Measurements from ENCODE around the gene C1orf198. TPM values are rescaled to one million over a fixed set of nuclear protein-coding genes. Genes with fewer than 3 reads are reported as not detected.

C1orf198 gene
- polyA plus RNA-seq, 1 experiment = 52.7 TPM

- DNase-seq (ENCODE audit: low read depth, low spot score) = no peak
- Histone ChIP-seq H3K9me3 (ENCODE audit: control insufficient read depth, insufficient read depth, low read length) (no peaks in the 10 kb centered on the region; the same call in 1 of the 2 replicates), H3K27ac (ENCODE audit: low read depth, low read length) (no peak overlapping the region), H3K27me3 (ENCODE audit: control insufficient read depth, insufficient read depth, low read length) (no peaks in the 10 kb centered on the region), H3K4me3 (ENCODE audit: low read depth, low read length) (no peak overlapping the region)
- POLR2A ChIA-PET = no interaction called here
- no peak for TF ChIP-seq CTCF (IDR thresholded peaks at IDR 0.05; ENCODE audit: low read depth, low read length)
- CTCF ChIA-PET = no interaction called here
Observed at GRCh38 chr1:230875370-230875769, 7.0 kb upstream of the C1orf198 start.

- POLR2A ChIA-PET = interaction anchor here (4.8 kb wide), 1 partner anchor 13 kb away, joined by 31 read pairs; no protein-coding TSS in a partner anchor
- Histone ChIP-seq H3K27me3 (ENCODE audit: control insufficient read depth, insufficient read depth, low read length) (no peaks in the 10 kb centered on the region), H3K4me3 (ENCODE audit: low read depth, low read length) (no peak overlapping the region), H3K9me3 (ENCODE audit: control insufficient read depth, insufficient read depth, low read length) (no peaks in the 10 kb centered on the region), H3K27ac (ENCODE audit: low read depth, low read length) (no peak overlapping the region)
- DNase-seq (ENCODE audit: low read depth, low spot score) = no peak
- CTCF ChIA-PET = interaction anchor here (0.6 to 0.7 kb wide), 2 partner anchors 30 to 75 kb away, joined by 3 to 4 read pairs; no protein-coding TSS in a partner anchor
- no peak for TF ChIP-seq CTCF (IDR thresholded peaks at IDR 0.05; ENCODE audit: low read depth, low read length)
Observed at GRCh38 chr1:230870916-230871315, 2.6 kb upstream of the C1orf198 start.

- Histone ChIP-seq H3K9me3 (ENCODE audit: control insufficient read depth, insufficient read depth, low read length) (no peaks in the 10 kb centered on the region), H3K27ac (ENCODE audit: low read depth, low read length) (peak overlapping the region; percentile 91), H3K4me3 (ENCODE audit: low read depth, low read length) (peak overlapping the region; percentile 87; the same call in 1 of the 2 replicates), H3K27me3 (ENCODE audit: control insufficient read depth, insufficient read depth, low read length) (no peaks in the 10 kb centered on the region)
- DNase-seq (ENCODE audit: low read depth, low spot score) = no peak
- ChIA-PET POLR2A (interaction anchor here (4.8 kb wide), 1 partner anchor 12 kb away, joined by 31 read pairs; no protein-coding TSS in a partner anchor), CTCF (interaction anchor here (1.1 kb wide), 1 partner anchor 228 kb away, joined by 3 read pairs; no protein-coding TSS in a partner anchor)
- no peak for TF ChIP-seq CTCF (IDR thresholded peaks at IDR 0.05; ENCODE audit: low read depth, low read length)
Observed at GRCh38 chr1:230869500-230869899, 1.2 kb upstream of the C1orf198 start.

- no peak for TF ChIP-seq CTCF (IDR thresholded peaks at IDR 0.05; ENCODE audit: low read depth, low read length)
- CTCF ChIA-PET = interaction anchor here (0.5 to 1.1 kb wide), 2 partner anchors 155 to 227 kb away, joined by 3 read pairs; no protein-coding TSS in a partner anchor
- Histone ChIP-seq H3K27ac (ENCODE audit: low read depth, low read length) (peak overlapping the region; percentile 91), H3K4me3 (ENCODE audit: low read depth, low read length) (peak overlapping the region; percentile 87), H3K27me3 (ENCODE audit: control insufficient read depth, insufficient read depth, low read length) (no peaks in the 10 kb centered on the region), H3K9me3 (ENCODE audit: control insufficient read depth, insufficient read depth, low read length) (no peaks in the 10 kb centered on the region)
- no peak for DNase-seq (ENCODE audit: low read depth, low spot score)
- POLR2A ChIA-PET = interaction anchor here (0.8 to 4.8 kb wide), 2 partner anchors 11 to 28 kb away, joined by 3 to 31 read pairs; no protein-coding TSS in a partner anchor
Observed at GRCh38 chr1:230868736-230869385, 540 bp upstream of the C1orf198 start.
